Heart left ventricle (tissue), 16 donors: ENCODE results near the gene NTRK2. TPM values are rescaled to one million over a fixed set of nuclear protein-coding genes. Genes with fewer than 3 reads are reported as not detected.

ENCODE experiments used
- ATAC-seq, 4 donors: fragments of 200-7000 bp; cut with Tn5 transposase; one replicate each; pipeline ENCODE4 v1.9.1; 2020 to 2022; ENCODE audit warnings: moderate library complexity in 4 of 4, mild to moderate bottlenecking in 3 of 4, moderate number of reproducible peaks in 1 of 4
- DNase-seq, 5 donors: peaks; one replicate each; pipeline ENCODE4 v3.0.0-alpha.2; 2020
- H3K27ac ChIP-seq, 12 donors: fragments of 200-600 bp; sonication (generic) in 4 of 12; one replicate each; pipeline versions ENCODE4 v1.5.0 to v1.8.0; 2016 to 2022; ENCODE audit warnings: mild to moderate bottlenecking in 2 of 12
- H3K27me3 ChIP-seq, 9 donors: fragments of 200-600 bp; sonication (generic) in 2 of 9; one replicate each; pipeline versions ENCODE4 v1.5.1 to v1.8.0; 2016 to 2022; ENCODE audit warnings: mild to moderate bottlenecking in 3 of 9
- H3K36me3 ChIP-seq, 9 donors: fragments of 200-600 bp; sonication (generic) in 2 of 9; one replicate each; pipeline versions ENCODE4 v1.5.0 to v1.8.0; 2018 to 2022; ENCODE audit warnings: mild to moderate bottlenecking in 2 of 9
- H3K4me1 ChIP-seq, 12 donors: fragments of 200-600 bp; sonication (generic) in 4 of 12; one replicate each; pipeline versions ENCODE4 v1.5.0 to v1.8.0; 2016 to 2022; ENCODE audit warnings: mild to moderate bottlenecking in 3 of 12
- H3K4me3 ChIP-seq, 12 donors: fragments of 200-600 bp; sonication (generic) in 4 of 12; one replicate each; pipeline versions ENCODE4 v1.5.0 to v1.8.0; 2017 to 2022; ENCODE audit warnings: mild to moderate bottlenecking in 9 of 12, moderate library complexity in 4 of 12
- H3K9me3 ChIP-seq, 12 donors: fragments of 200-600 bp; sonication (generic) in 4 of 12; one replicate each; pipeline versions ENCODE4 v1.5.0 to v1.8.0; 2016 to 2022; ENCODE audit warnings: mild to moderate bottlenecking in 1 of 12
- CTCF ChIP-seq, 12 donors: fragments of 200-600 bp; sonication (generic) in 4 of 12; IDR thresholded peaks; one replicate each; pipeline versions ENCODE4 v1.5.0 to v1.8.0; 2018 to 2022; ENCODE audit warnings: antibody characterized with exemption in 12 of 12, mild to moderate bottlenecking in 5 of 12
- POLR2A ChIP-seq, 2 donors: fragments of 450-650 bp; IDR thresholded peaks; one replicate each; pipeline ENCODE4 v1.6.1; 2017; ENCODE audit warnings: antibody characterized with exemption in 2 of 2, mild to moderate bottlenecking in 2 of 2, moderate library complexity in 2 of 2
- WGBS, 4 donors: extraction: QIAGEN DNeasy Blood & Tissue Kit in 2 of 4; methylation state at CpG; one replicate each; pipeline versions ENCODE4 v1.1.5 to v1.1.7; 2013 to 2018; 5-methylcytosine and 5-hydroxymethylcytosine counted together
- intact Hi-C, 10 donors: fragments of 100-400 bp; cut with DNase I; formaldehyde crosslinking; loops; one replicate each; pipeline versions ENCODE4 v1.11.1 to v1.14.2; 2022
- polyA plus RNA-seq, 2 donors: library from polyadenylated mRNA; stranded (reverse); fragments of 200-250 nt; gene quantifications; one replicate each; pipeline ENCODE4 v1.2.3, GENCODE V29; 2013
- total RNA-seq, 9 donors: library from RNA; depleted of rRNA in 2 of 9; stranded (reverse); fragments of >200 nt in 2 of 9; fragmentation: NEBNext Ultra II Directional in 3 of 9; extraction: Animal tissue kit (Norgen Biotek cat#: 25700) in 3 of 9; gene quantifications; one replicate each; pipeline versions ENCODE4 v1.1.0 to v1.2.4, GENCODE V29; 2016 to 2023
- donor health status: ischemic (EF 13 %, LVEDD 7.1; RV severe dilation, severe dysfunction).
- donor health status: healthy with polysubstance abuse.
- donor health status: DM: no; HTN: yes; CAD: no.
- donor health status: DM: no; HTN: no; CAD: no.
- donor health status: ischemic (EF 25% LVEDD 6.9; RV normal size, moderate dysfunction).
- donor health status: ischemic (EF 25% LVEDD 5.7; RV mildly dilated, moderate dysfunction).
- donor health status: healthy.
- donor health status: DM: yes; HTN: yes; CAD: no.
- donor health status: ischemic (EF 35%, LVEDD 5.7; RV mildly dilated, moderate dysfunction).
- donor health status: nonischemic (EF 11% LVEDD 7.7; RV severe dilation, severe dysfunction).
- donor health status: DM: yes; HTN: yes; CAD: no.
- donor health status: PGD.
- donor health status: ischemic (EF 29% LVEDD 5.4; RV normal size, mild dysfunction).
- donor health status: nonischemic (EF 23%, LVEDD 6.1; RV moderate dilation, normal function).

Gene NTRK2
- total and polyA plus RNA-seq, 11 donors = 0.86 to 16.0 (median 2.4) TPM

GRCh38 chr9:84750152-84750865 is 80.8 kb downstream of the NTRK2 start:
- no peaks in the 10 kb centered on the region for H3K9me3 ChIP-seq
- no peaks in the 10 kb centered on the region for H3K27me3 ChIP-seq
- H3K4me3 ChIP-seq = no peak overlapping the region
- no peak overlapping the region for H3K27ac ChIP-seq
- H3K4me1 ChIP-seq = peaks cover 0 to 27% (median 0%) of the 10 kb centered on the region in 12 donors
- no peak for TF ChIP-seq POLR2A (IDR thresholded peaks at IDR 0.05)
- TF ChIP-seq CTCF (IDR thresholded peaks at IDR 0.05) = no peak
- H3K36me3 ChIP-seq = no peaks in the 10 kb centered on the region
- no peak for ATAC-seq
- no peak for DNase-seq
- 78 to 85% (median 84%) methylated on average over 5 of the region's 5 CpGs for WGBS, 4 donors
- intact Hi-C loops = no loop called here

GRCh38 chr9:84751921-84752320 is 82.4 kb downstream of the NTRK2 start:
- peaks cover 0 to 38% (median 0%) of the 10 kb centered on the region in 12 donors for H3K4me1 ChIP-seq
- H3K27ac ChIP-seq = no peak overlapping the region
- intact Hi-C loops = no loop called here
- H3K9me3 ChIP-seq = no peaks in the 10 kb centered on the region
- no peak overlapping the region for H3K4me3 ChIP-seq
- DNase-seq (no peak), ATAC-seq (no peak)
- H3K27me3 ChIP-seq = no peaks in the 10 kb centered on the region
- TF ChIP-seq POLR2A (IDR thresholded peaks at IDR 0.05) (no peak), CTCF (IDR thresholded peaks at IDR 0.05) (no peak)
- H3K36me3 ChIP-seq = no peaks in the 10 kb centered on the region
- 64 to 85% (median 73%) methylated on average over 3 of the region's 3 CpGs for WGBS, 4 donors

- 65 to 76% (median 72%) methylated on average over 3 of the region's 3 CpGs for WGBS, 4 donors
- intact Hi-C loops = no loop called here
- Histone ChIP-seq H3K27ac (no peak overlapping the region), H3K27me3 (no peaks in the 10 kb centered on the region), H3K4me3 (no peak overlapping the region), H3K36me3 (no peaks in the 10 kb centered on the region), H3K4me1 (peaks cover 0 to 42% (median 0%) of the 10 kb centered on the region in 12 donors), H3K9me3 (no peaks in the 10 kb centered on the region)
- TF ChIP-seq POLR2A (IDR thresholded peaks at IDR 0.05) (no peak), CTCF (IDR thresholded peaks at IDR 0.05) (no peak)
- DNase-seq (no peak), ATAC-seq (no peak)
These were observed 84.9 kb downstream of the NTRK2 start for GRCh38 chr9:84754461-84754860.

- DNase-seq (no peak), ATAC-seq (no peak)
- Histone ChIP-seq H3K36me3 (no peaks in the 10 kb centered on the region), H3K27me3 (no peaks in the 10 kb centered on the region), H3K27ac (no peak overlapping the region), H3K9me3 (no peaks in the 10 kb centered on the region), H3K4me3 (no peak overlapping the region), H3K4me1 (peaks cover 0 to 42% (median 0%) of the 10 kb centered on the region in 12 donors)
- 84 to 91% (median 87%) methylated on average over 5 of the region's 5 CpGs for WGBS, 4 donors
- TF ChIP-seq POLR2A (IDR thresholded peaks at IDR 0.05) (no peak), CTCF (IDR thresholded peaks at IDR 0.05) (no peak)
- intact Hi-C loops = no loop called here
These were observed 85.4 kb downstream of the NTRK2 start for GRCh38 chr9:84754881-84755280.
